Middle frontal gyrus (tissue), 1 donor: Measurements from ENCODE around the gene FMNL1.
"Not testable (repeated sequence)": the region's sequence is repeated elsewhere in the genome, so short reads cannot be mapped to it uniquely, and the experiment has no call there.

Experiments
- DNase-seq: peaks from one replicate; pipeline ENCODE4 v3.0.0-alpha.2; 2015; ENCODE audit warnings: low spot score; ENCODE audit errors: extremely low spot score

FMNL1 gene

DNA sequence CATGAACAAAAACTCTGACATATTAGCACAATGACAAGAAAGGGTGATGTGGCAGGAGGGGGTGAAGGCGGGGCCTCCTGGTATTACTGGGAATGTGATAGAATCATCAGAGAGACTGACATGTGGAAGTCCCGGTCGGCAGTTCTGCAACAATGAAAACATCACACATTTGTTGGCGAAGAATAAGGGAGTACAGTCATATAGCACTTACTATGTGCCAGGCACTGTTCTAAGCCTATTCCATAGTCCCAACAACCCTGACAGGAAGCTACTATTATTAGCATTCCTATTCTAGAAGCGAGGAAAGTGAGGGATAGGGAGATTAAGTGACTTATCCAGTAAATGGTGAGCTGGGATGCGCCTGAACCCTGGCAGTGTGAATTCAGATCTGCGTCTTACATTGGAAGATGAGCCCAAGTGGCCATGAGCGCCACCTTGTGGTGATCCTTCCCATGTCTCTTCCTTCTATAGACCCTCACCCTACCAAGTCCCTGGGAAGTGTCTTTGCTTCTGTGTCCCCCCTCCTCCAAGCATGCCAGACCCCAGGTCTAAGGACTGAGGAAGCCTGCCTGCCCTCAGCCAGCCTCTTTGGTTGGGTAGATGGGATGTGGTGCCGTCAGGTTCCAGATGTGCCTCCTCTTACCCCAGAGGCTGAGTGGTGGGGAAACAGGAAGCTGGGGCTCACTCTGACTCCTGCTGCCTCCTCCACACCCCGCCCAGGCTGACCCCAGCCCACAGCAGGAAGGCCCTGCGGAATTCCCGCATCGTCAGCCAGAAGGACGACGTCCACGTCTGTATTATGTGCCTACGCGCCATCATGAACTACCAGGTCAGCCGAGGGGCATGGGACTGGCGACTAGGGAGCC is 14.0 kb downstream of the FMNL1 start:
- no peak for DNase-seq

DNA sequence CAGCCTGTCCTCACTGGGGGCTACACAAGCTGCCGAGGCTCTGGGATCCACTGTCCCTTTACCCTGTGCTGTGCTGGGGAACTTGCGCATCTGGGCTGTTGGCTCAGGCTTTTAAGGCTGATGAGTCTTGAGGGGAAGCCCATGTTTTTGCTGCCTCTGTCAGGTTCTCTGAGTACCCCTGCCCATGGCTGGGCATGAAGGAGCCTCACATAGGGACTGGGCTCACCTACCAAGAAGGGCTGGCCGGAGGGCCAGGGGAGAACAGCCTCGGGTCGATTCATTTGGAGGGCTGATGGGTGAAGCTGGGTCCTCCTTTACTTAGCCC is 14.6 kb downstream of the FMNL1 start:
- no peak for DNase-seq

DNA sequence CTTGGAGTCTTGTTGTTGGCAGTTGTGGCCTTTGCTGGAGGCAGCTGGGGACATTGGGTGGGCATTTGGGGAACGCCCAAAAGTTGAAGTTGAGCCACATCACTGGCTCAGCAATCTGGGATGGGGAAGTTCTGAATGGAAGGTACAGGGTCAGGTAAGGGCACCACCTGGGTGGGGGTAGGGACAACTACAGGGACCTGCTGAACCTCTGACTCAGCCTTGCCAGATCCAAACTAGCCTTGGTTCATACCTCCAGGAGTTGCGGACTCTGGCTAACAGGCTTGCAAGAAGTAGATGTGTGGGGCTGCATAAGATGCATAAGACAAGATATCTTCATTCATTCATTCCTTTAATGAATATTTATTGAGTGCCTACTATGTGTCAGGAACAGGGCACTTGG is 16.0 kb downstream of the FMNL1 start:
- DNase-seq = no peak

DNA sequence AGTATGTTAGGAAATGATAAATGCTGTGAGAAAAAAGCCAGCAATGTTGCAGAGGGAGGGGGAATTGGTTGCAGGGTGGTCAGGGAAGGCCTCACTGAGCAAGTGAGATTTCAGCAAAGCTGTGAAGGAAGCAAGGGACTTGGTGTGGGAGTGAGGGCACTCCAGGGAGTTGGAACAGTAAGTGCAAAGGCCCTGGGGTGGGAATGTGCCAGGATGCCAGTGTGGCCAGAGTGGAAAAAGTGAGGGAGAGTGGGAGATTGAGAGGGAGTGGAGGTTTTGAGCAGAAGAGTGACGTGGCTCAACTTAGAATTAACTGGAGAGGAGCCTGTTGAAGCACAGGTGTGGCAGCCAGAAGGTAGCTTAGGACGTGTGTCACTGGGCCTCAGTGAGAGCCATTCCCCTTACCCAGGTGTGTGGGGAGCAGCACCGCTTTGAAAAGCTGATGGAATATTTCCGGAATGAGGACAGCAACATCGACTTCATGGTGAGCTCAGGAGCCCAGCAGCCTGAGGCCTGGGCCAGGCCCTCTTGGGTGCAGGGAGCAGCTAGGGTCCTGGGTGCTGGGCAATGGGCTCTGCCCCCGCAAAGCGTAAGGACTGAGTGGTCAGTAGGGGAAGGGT is 16.6 kb downstream of the FMNL1 start:
- no peak for DNase-seq

DNA sequence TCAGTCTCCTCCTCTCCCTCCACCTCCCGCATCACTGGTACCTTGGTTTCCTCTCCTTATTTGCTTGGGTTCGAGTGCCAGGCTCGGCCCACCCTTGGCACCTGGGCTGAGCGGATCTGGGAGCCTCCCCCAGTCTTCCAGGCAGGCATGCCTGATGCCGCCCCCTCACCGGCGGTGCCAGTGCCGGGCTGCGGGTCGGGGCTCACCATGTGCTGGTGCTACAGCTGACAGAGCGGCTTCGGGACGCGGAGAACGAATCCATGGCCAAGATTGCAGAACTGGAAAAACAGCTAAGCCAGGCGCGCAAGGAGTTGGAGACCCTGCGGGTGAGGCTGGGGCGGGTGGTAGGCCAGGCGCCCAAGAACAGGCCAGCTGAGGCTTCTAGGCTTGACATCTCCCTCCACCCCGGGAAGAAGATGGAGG is 19.2 kb downstream of the FMNL1 start:
- no peak for DNase-seq

DNA sequence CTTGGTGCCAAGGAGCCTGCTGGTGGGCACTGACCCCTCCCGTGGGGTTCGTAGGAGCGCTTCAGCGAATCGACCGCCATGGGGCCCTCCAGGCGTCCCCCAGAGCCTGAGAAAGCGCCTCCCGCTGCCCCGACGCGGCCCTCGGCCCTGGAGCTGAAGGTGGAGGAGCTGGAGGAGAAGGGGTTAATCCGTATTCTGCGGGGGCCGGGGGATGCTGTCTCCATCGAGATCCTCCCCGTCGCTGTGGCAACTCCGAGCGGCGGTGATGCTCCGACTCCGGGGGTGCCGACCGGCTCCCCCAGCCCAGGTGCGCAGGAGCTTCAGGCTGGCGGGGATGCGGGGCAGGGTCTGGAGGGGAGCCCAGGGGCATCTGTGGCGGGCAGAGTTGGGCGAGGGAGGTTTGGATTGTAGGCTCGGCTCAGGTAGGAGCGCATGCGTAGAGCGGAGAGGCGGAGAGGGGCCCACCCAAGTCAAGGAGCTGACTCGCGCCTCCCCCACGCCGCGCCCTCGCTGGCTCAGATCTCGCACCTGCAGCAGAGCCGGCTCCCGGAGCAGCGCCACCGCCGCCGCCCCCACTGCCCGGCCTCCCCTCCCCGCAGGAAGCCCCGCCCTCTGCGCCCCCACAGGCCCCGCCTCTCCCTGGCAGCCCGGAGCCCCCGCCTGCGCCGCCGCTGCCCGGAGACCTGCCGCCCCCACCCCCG is 19.8 kb downstream of the FMNL1 start:
- DNase-seq = no peak

- DNase-seq = no peak
These were observed 20.3 kb downstream of the FMNL1 start for GRCh38 chr17:45242029-45242414.

DNA sequence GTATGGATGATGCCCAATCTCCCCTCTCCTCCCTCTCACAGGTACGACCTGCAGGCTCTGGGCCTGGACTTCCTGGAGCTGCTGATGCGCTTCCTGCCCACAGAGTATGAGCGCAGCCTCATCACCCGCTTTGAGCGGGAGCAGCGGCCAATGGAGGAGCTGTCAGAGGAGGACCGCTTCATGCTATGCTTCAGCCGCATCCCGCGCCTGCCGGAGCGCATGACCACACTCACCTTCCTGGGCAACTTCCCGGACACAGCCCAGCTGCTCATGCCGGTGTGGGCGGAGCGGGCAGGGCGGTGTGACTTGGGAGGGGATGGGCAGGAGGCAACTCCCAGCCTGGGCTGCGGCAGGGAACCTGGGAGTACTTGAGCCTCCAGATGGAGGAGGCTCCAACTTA is 22.1 kb downstream of the FMNL1 start:
- DNase-seq = no peak

DNA sequence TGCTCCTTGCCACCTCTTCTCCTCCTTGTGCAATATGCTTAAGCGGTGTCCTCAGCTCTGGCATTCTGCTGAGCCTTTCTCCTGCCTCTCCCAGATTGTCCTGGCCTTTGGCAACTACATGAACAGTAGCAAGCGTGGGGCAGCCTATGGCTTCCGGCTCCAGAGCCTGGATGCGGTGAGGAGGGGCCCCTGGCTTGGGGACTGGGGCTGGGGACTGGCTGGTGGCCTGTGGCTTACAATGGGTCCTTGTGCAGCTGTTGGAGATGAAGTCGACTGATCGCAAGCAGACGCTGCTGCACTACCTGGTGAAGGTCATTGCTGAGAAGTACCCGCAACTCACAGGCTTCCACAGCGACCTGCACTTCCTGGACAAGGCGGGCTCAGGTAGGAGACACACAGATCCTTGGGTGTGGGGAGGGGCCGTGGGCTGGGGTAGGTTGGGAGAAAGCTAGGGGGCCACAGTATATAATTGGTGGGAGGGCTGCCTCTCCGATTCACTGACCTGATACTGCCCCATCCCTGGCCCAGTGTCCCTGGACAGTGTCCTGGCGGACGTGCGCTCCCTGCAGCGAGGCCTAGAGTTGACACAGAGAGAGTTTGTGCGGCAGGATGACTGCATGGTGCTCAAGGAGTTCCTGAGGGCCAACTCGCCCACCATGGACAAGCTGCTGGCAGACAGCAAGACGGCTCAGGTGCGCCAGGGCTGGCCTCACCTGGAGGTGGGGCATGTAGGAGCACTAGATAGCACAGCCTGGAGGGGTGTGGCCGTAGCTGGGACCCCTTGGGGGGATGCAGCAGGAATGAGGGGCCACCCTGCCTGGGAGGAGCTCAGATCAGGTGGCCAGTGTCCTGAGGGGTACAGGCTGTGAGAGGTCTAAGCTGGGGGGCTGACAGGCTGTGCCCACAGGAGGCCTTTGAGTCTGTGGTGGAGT is 23.3 kb downstream of the FMNL1 start:
- DNase-seq = no peak

DNA sequence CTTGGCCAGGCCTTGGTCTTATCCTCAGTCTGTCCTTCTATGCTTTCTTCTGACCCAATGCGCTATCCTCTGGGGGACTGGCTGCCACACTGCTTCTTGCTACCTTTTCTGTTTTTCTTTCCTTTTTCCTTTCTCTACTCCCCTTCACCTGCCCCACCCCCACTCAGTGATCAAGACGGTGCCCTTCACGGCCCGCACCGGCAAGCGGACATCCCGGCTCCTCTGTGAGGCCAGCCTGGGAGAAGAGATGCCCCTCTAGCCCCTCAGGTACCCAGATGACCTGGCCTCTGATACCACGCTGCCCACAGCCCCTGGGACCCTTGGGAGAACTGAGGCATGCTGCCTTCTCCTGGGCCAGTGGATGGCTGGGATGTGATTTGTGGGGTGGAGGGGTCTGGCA is 24.7 kb downstream of the FMNL1 start:
- no peak for DNase-seq

GRCh38 chr17:45246861-45247428 is 25.3 kb downstream of the FMNL1 start:
- DNase-seq = no peak

GRCh38 chr17:45247429-45248131 is 25.9 kb downstream of the FMNL1 start:
- no peak for DNase-seq

DNA sequence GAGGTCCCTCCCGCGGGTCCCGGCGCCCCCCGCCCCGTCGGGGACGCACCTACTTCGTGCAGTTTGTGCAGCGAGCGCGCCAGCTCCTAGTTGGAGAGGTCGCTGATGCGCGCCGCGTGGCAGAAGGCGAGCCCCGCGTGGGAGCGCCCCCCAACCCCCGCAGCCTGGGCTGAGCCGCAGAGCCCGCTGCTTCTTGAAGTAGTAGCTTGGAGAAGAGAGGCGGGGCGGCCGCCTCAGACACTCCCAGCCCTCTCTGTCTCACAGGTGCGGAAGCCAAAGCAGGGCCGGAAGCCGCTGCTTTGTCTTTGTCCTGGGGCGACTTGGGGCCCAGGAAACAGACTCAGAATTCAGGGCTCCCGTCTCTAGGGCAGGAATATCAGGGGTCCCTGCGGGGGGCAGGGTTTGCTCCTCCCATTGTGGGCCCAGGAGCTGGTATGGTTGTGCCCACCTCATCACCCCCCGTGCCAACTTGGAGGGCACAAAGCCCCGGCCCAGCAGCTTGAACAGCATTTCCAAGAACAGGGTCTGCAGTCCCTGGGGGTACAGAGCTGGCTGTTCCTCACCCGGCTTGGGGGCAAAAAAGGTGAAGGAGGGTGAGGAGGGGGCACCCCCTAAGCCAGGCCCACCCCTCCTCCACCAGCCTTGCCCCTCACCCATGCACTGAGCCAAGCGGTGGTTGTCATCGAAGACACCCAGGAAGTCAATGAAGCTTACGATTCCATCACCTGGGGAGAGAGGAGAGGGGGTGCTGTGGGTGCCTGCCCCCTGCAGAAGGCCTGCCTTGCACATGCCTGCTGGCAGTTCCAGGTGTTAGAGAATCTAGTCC is 26.7 kb downstream of the FMNL1 start:
- no peak for DNase-seq

DNA sequence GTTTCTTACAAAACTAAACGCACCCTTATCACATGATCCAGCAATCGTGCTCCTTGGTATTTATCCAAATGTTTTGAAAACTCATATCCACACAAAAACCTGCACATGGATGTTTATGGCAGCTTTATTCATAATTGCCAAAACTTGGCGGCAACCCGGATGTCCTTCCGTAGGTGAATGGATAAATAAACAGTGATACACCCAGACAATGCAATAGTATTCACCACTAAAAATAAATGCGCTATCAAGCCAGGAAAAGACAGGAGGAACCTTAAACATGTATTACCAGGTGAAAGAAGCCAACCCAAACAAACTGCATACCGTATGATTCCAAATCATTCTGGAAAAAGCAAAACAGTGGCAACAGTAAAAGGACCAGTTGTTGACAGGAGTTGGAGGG is 30.2 kb downstream of the FMNL1 start:
- DNase-seq = no peak

- not testable (repeated sequence) for DNase-seq
These were observed 31.6 kb downstream of the FMNL1 start for GRCh38 chr17:45253237-45253636.

- no peak for DNase-seq
These were observed 32.2 kb downstream of the FMNL1 start for GRCh38 chr17:45253879-45254278.

GRCh38 chr17:45255358-45255757 is 33.7 kb downstream of the FMNL1 start:
- no peak for DNase-seq

GRCh38 chr17:45256114-45256966 is 34.7 kb downstream of the FMNL1 start:
- no peak for DNase-seq

GRCh38 chr17:45257115-45257514 is 35.4 kb downstream of the FMNL1 start:
- DNase-seq = no peak
